Measurements from ENCODE around the gene PPP1R3G. TPM values are rescaled to one million over a fixed set of nuclear protein-coding genes. Genes with fewer than 3 reads are reported as not detected.

PPP1R3G gene
- total and polyA plus RNA-seq, 2 of the 13 experiments (the other 11 are each of a cell fraction or from before 2014, with no cell fraction given), result 1.2 to 1.3 TPM

DNA sequence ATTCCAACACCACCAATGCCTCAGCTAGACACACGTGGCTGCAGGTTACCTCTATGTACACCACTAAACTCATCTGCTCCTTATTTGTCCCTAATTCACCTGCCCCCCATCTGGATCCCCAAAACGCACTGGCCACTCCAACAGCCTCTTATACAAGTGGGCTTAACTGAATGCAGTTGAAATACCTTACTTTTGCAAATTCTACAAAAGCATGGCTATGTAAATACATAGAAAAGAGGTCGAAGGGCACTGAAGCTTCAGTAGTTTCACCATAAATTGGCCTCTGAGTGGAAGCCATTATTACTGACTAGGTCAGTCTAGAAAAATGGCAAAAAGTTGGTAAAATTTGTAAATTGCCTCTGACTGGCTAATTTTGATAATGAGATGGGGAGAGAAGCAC, 11.1 kb upstream of the PPP1R3G start (continued):
- TF ChIP-seq PHF5A (CRISPR knock-in tag; IDR thresholded peaks at IDR 0.05; ENCODE audit: low read depth, unreplicated experiment) (no peak), ZNF616 (CRISPR knock-in tag; IDR thresholded peaks at IDR 0.05; ENCODE audit: low read depth) (no peak), KLF16 (CRISPR knock-in tag; IDR thresholded peaks at IDR 0.05) (no peak), XRCC5 (optimal IDR thresholded peaks at IDR 0.05; ENCODE audit: low read length) (no peak), XBP1 (CRISPR knock-in tag; IDR thresholded peaks at IDR 0.05) (no peak), ZSCAN12 (CRISPR knock-in tag; IDR thresholded peaks at IDR 0.05) (no peak), TBL1XR1 (IDR thresholded peaks at IDR 0.05; ENCODE audit: borderline replicate concordance, low read length, partially characterized antibody) (peak; percentile 44), ZKSCAN1 (IDR thresholded peaks at IDR 0.05; ENCODE audit: low read length) (no peak), HOXA3 (CRISPR knock-in tag; IDR thresholded peaks at IDR 0.05) (peak; percentile 19; the same call in 1 of the 2 replicates), GTF3A (CRISPR knock-in tag; conservative IDR thresholded peaks at IDR 0.05) (no peak), ZMYM2 (CRISPR knock-in tag; IDR thresholded peaks at IDR 0.05) (no peak), ZNF670 (CRISPR knock-in tag; IDR thresholded peaks at IDR 0.05; ENCODE audit: borderline replicate concordance) (no peak), ZFX (CRISPR knock-in tag; IDR thresholded peaks at IDR 0.05; ENCODE audit: low read depth) (no peak), RAD51 (IDR thresholded peaks at IDR 0.05; ENCODE audit: borderline replicate concordance) (no peak), TAF1 (CRISPR knock-in tag; IDR thresholded peaks at IDR 0.05) (no peak), NFE2L2 (IDR thresholded peaks at IDR 0.05; ENCODE audit: low read length) (no peak), ATF7 (IDR thresholded peaks at IDR 0.05) (no peak), ATF7 (CRISPR knock-in tag; IDR thresholded peaks at IDR 0.05) (no peak)
- TF ChIP-seq, protein P1, sequence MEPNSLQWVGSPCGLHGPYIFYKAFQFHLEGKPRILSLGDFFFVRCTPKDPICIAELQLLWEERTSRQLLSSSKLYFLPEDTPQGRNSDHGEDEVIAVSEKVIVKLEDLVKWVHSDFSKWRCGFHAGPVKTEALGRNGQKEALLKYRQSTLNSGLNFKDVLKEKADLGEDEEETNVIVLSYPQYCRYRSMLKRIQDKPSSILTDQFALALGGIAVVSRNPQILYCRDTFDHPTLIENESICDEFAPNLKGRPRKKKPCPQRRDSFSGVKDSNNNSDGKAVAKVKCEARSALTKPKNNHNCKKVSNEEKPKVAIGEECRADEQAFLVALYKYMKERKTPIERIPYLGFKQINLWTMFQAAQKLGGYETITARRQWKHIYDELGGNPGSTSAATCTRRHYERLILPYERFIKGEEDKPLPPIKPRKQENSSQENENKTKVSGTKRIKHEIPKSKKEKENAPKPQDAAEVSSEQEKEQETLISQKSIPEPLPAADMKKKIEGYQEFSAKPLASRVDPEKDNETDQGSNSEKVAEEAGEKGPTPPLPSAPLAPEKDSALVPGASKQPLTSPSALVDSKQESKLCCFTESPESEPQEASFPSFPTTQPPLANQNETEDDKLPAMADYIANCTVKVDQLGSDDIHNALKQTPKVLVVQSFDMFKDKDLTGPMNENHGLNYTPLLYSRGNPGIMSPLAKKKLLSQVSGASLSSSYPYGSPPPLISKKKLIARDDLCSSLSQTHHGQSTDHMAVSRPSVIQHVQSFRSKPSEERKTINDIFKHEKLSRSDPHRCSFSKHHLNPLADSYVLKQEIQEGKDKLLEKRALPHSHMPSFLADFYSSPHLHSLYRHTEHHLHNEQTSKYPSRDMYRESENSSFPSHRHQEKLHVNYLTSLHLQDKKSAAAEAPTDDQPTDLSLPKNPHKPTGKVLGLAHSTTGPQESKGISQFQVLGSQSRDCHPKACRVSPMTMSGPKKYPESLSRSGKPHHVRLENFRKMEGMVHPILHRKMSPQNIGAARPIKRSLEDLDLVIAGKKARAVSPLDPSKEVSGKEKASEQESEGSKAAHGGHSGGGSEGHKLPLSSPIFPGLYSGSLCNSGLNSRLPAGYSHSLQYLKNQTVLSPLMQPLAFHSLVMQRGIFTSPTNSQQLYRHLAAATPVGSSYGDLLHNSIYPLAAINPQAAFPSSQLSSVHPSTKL (CRISPR knock-in tag; IDR thresholded peaks at IDR 0.05), result peak; percentile 30; the same call in 1 of the 2 replicates
- TF ChIP-seq, protein P2, sequence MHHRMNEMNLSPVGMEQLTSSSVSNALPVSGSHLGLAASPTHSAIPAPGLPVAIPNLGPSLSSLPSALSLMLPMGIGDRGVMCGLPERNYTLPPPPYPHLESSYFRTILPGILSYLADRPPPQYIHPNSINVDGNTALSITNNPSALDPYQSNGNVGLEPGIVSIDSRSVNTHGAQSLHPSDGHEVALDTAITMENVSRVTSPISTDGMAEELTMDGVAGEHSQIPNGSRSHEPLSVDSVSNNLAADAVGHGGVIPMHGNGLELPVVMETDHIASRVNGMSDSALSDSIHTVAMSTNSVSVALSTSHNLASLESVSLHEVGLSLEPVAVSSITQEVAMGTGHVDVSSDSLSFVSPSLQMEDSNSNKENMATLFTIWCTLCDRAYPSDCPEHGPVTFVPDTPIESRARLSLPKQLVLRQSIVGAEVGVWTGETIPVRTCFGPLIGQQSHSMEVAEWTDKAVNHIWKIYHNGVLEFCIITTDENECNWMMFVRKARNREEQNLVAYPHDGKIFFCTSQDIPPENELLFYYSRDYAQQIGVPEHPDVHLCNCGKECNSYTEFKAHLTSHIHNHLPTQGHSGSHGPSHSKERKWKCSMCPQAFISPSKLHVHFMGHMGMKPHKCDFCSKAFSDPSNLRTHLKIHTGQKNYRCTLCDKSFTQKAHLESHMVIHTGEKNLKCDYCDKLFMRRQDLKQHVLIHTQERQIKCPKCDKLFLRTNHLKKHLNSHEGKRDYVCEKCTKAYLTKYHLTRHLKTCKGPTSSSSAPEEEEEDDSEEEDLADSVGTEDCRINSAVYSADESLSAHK (CRISPR knock-in tag; IDR thresholded peaks at IDR 0.05; ENCODE audit: borderline replicate concordance), result no peak
- TF ChIP-seq, protein P3, sequence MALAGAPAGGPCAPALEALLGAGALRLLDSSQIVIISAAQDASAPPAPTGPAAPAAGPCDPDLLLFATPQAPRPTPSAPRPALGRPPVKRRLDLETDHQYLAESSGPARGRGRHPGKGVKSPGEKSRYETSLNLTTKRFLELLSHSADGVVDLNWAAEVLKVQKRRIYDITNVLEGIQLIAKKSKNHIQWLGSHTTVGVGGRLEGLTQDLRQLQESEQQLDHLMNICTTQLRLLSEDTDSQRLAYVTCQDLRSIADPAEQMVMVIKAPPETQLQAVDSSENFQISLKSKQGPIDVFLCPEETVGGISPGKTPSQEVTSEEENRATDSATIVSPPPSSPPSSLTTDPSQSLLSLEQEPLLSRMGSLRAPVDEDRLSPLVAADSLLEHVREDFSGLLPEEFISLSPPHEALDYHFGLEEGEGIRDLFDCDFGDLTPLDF (CRISPR knock-in tag; IDR thresholded peaks at IDR 0.05), result no peak
- TF ChIP-seq, protein P4, sequence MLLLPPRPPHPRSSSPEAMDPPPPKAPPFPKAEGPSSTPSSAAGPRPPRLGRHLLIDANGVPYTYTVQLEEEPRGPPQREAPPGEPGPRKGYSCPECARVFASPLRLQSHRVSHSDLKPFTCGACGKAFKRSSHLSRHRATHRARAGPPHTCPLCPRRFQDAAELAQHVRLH (CRISPR knock-in tag; IDR thresholded peaks at IDR 0.05; ENCODE audit: borderline replicate concordance, low read depth), result no peak
- TF ChIP-seq, protein P5, sequence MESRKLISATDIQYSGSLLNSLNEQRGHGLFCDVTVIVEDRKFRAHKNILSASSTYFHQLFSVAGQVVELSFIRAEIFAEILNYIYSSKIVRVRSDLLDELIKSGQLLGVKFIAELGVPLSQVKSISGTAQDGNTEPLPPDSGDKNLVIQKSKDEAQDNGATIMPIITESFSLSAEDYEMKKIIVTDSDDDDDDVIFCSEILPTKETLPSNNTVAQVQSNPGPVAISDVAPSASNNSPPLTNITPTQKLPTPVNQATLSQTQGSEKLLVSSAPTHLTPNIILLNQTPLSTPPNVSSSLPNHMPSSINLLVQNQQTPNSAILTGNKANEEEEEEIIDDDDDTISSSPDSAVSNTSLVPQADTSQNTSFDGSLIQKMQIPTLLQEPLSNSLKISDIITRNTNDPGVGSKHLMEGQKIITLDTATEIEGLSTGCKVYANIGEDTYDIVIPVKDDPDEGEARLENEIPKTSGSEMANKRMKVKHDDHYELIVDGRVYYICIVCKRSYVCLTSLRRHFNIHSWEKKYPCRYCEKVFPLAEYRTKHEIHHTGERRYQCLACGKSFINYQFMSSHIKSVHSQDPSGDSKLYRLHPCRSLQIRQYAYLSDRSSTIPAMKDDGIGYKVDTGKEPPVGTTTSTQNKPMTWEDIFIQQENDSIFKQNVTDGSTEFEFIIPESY (CRISPR knock-in tag; IDR thresholded peaks at IDR 0.05), result no peak
